HL-60 (cell line): ENCODE data around the gene WT1.

Experiments used
- CTCF ChIP-seq: IDR thresholded peaks from one replicate; pipeline ENCODE4 v1.5.1; 2011; ENCODE audit warnings: low read length, control low read depth, inconsistent platforms; ENCODE audit not compliant: insufficient read depth
- POLR2AphosphoS5 ChIP-seq: IDR thresholded peaks from 2 replicates; pipeline ENCODE4 v1.6.1; 2012; ENCODE audit warnings: low read depth
- REST ChIP-seq: IDR thresholded peaks from 2 replicates; pipeline ENCODE4 v1.6.1; 2012; ENCODE audit warnings: low read depth; ENCODE audit not compliant: insufficient replicate concordance

- TF ChIP-seq CTCF, result no peak
- TF ChIP-seq REST, result no peak
- no peak for TF ChIP-seq POLR2AphosphoS5
These were observed 38.1 kb upstream of the WT1 start for GRCh38 chr11:32473282-32473909.
